DMS153 treated with DMSO at 0.1 percent for 48 hours (cell line): Measurements from ENCODE around the gene ISL2.

ENCODE experiments used
- DNase-seq: peaks from one replicate; lab custom pipeline; 2025; ENCODE audit not compliant: unreplicated experiment; lab: John Stamatoyannopoulos, UW

The ISL2 gene

DNA sequence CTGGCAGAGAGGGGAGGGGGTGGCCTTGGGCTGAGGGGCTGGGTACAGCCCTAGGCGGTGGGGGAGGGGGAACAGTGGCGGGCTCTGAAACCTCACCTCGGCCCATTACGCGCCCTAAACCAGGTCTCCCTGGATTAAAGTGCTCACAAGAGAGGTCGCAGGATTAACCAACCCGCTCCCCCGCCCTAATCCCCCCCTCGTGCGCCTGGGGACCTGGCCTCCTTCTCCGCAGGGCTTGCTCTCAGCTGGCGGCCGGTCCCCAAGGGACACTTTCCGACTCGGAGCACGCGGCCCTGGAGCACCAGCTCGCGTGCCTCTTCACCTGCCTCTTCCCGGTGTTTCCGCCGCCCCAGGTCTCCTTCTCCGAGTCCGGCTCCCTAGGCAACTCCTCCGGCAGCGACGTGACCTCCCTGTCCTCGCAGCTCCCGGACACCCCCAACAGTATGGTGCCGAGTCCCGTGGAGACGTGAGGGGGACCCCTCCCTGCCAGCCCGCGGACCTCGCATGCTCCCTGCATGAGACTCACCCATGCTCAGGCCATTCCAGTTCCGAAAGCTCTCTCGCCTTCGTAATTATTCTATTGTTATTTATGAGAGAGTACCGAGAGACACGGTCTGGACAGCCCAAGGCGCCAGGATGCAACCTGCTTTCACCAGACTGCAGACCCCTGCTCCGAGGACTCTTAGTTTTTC is 4.9 kb downstream of the ISL2 start:
- DNase-seq, result no peak

DNA sequence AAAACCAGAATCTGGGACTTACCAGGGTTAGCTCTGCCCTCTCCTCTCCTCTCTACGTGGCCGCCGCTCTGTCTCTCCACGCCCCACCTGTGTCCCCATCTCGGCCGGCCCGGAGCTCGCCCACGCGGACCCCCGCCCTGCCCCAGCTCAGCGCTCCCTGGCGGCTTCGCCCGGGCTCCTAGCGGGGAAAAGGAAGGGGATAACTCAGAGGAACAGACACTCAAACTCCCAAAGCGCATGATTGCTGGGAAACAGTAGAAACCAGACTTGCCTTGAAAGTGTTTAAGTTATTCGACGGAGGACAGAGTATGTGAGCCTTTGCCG is 5.4 kb downstream of the ISL2 start:
- no peak for DNase-seq

DNA sequence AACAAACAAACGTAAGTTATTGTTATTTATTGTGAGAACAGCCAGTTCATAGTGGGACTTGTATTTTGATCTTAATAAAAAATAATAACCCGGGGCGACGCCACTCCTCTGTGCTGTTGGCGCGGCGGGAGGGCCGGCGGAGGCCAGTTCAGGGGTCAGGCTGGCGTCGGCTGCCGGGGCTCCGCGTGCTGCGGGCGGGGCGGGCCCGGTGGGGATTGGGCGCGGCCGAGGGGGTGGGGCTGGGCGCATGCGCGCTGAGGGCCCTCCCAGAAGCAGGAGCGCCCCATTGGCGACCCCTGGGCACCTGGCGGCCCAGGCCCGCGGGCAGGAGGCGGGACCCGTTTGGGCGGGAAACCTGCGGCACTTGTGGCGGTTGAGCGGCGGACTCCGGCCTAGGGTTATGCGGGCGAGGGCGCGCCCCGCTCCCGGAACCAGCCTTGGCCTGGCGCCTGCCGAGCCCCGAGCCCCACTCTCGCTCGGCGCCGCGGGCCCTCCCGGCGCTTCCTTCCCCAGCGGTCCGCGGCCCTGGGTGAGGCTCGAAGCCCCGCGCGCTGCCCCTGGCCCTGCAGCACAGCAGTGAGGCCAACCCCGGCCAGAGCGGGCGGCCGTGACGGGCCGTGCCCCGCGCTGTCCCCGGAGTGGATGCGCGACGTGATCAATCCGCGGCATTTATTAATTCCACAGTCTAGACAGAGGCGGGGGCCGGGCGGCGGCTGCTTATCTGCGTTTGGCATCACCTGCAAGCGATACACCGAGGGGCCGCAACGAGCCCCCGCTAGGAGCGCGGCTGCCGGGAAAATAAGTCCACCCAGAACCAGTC is 6.0 kb downstream of the ISL2 start:
- DNase-seq, result no peak

DNA sequence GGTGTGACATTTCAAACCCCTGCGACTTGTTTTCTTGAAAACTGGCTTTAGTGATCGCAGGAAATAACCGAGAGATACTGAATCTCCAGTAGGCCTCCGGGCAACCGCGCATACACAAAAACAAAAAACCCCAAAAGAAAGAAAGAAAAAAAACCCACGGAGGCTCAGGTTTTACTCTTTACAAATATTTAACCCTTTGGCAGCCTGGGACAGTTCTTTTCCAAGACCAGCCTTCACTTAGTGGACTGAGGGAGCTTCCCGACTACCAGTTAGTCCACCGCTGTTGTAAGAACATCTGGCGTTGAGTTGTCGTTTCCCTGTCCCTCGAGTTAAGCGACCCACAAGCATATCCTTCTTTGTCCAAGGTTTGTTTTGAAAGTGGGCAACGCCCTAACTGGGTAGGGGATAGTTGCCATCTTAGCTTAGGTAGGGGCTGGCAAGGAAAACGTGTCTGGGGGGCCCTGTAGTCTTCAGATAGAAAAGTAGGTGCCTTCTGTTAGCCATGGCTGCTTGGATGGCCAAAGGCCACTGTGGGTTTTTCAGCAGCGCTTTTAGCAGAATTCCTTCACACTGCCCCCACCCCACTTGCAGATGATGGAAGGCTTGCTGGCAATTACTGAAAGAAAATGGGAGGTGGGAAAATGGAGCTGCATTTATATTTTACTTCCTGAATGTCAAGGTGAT is 6.9 kb downstream of the ISL2 start:
- DNase-seq, result no peak

DNA sequence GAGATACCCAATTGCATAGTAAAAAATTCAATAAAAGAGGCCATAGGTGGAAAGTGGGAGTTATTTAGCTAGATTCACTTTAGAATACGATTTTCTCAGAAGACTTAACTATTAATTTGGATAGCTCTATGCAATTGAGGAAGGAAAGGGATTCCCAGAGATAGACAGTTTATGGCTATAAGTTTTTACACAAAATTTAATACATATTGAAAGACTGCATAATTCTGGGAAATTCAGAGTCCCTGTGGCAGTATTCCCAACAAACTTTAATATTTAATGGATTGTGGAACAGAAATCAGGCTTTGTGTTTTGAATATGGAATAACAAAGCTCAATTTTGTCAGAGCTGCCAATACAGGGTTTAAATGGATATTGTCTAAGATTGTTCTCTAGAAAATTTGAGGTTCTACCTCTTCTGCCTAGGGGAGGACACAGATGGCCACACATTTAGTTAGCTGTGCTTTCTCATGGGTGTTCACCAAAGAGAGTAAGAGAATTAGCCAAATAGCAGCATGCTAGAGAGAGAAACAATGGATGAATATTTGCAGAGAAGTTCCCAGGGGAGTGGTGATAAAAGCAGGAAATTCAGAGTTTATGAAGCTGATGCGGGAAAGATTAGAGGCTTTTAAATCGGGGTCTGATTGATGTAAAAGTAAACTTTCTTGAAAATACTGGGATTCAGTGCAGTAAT is 8.5 kb downstream of the ISL2 start:
- no peak for DNase-seq

DNA sequence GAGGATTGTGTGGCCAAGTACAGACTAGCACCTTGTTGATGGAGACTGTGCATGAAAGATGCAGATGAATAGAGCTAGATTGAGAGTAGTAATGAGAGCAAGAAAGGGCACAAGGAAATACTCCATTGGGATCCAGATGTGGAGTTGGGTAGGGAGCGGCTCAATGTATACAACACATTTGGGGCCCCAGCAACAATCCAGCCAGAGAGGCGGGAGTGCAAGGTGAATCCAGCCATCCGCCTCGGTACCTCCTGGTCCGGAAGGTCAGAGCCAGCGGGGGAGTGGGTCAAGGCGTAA is 9.0 kb downstream of the ISL2 start:
- DNase-seq, result no peak

DNA sequence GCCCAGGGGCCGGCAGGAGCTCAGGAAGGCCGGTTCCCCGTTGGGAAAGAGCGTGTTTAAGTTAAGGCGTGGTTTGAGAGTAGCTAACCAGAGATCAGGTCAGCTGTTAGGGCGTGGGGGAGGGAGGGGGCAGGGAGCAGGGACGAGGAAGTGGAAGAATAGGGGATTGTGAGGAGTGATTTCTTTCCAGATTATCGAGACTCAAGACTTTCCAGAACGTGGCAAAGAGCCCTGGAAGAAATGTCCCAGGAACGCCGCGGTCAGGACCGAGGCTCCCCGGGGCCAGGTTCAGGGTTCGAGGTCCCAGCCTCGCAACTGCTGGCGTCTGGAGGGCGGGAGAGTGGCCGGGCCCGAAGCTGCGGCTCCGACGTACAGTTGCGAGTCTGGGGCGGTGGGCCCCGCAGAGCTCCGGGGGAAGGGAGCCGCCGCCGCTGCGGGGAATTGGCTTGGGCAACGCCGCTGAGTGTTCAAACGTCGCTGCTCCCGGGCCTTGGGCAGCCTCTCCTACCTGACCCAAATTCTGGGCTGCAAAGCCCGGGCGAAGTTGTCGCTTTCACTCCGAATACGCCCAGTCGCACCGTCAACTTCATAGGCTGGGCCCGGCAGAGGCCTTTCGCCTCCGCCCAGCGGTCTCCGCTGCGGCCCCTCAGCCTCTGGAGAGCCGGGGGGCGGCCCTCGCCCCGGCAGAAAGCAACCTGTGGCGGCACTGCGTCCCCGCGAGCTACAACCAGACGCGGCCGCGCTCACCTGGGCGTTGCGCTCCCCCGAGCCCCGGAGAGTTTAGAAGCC is 9.5 kb downstream of the ISL2 start:
- no peak for DNase-seq

DNA sequence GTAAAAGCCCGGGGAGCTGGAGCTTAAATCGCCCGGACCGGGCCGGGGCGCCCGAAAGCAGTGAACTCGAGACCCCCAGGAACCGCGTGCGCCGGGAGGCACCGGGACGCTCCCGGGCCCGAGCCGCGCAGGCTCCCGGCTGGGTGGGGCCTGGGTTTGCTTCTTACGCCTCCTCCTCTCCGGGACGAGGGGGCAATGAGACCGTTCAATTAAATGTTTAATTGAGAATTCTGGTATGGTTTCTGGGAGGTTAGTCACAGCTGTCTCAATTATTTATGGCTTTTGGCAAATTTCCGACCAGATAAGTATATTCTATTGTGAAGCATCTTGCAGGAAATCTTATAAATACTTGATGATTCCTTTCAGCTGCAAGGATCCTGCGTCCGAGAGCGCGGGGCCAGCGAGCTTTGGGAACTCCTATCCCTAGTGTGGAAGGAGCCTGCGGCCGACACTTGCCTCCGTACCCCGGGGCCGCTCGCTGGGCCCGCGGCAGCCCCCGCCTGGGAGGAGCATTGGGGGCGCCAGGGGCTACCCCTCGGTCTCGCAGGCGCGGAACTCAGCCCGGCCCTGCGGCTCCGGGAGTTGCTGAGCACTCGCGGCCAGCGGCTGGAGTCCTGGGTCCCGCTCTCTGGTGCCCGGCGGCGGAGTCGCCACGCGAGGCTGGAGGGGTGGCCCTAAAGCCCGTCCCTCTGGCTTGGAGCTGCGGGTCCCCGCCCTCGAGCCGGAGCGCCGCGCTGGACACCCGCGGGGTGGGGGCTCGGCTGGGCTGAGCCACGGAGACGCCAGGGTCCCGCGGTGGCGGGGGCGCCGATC is 10.3 kb downstream of the ISL2 start:
- no peak for DNase-seq

DNA sequence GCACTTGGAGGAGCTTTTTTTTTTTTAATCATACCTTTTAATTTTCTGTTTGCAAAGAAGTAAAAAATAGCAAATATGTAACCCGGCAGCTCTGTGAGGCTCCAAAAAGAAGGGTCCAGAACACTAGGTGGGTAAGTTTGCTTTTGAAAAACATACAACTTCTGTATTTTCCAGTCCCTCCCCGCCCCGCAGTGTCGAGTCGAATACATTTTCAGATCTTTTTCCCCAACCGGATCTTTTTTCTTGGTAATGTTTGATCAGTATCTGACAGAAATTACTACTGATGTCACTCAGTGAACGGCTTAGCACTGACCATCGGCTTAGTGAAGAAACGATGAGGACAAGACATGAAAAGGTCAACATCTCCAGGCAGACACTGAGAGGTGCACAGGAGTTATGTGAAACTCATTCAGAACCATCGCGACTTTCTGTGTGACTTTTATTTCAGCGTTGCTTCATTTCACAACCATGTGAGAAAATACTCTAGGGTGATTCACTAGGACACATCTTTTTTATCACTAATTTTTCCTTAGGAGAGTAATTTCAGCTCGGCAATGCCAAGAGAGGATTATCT is 11.0 kb downstream of the ISL2 start:
- no peak for DNase-seq

DNA sequence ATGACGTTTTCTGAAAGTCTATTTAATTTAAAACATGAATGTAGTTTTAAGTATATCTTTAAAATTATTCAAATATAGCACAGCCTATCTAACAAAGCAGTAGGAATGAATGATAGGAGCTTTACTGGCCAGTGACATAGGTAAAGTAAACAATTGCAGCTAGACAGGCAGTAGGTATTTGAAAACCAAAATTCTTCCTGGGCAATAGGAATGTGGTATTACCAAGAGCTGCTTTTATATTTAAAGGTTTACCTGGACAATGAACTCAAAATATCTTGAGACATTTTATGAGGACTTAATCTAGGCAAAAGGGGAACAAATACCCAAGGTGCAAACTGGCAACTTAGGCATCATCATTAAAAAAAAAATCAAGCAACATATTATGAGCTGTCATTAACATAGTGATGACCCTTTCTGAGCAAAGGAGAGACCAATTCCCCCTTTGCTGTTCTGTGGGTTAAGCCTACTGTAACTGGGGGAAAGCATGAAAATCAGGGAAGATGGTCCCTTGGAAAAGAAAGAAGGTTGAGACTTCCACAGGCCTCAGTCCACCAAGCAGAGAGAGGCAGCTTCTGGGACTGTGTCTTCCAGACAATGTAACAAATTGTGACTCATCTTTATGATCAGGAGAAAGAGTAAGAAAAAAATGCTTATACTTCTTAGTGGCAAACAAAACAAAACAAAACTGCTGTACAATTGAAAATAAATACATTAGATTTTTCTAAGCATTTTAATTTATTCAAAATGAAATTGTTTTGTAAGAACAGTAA is 12.9 kb downstream of the ISL2 start:
- DNase-seq, result no peak

DNA sequence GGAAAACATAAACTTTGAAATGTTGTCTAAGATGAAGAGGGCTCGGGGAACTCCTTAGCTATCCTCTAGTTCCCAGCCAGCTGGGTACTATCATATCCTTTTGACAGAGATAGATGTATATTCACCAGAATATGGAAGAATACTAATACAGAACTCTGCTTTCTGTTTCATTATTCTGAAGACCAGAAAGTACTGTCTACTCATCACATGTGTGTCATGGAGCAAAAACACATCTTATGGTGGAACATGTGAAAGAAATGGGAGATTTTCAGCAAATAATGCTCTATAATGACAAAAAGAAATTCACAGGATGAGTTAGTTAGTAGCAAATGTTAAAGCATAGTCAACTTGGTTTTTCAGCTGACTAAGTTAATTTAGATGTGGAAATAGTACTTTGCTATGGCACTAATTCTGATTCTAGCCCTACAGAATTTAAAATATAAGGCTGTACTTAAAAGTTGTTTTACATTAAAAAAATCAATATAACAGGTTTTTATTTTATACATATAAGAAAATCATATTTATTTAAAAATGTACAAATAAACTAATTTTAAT is 16.5 kb downstream of the ISL2 start:
- no peak for DNase-seq

DNA sequence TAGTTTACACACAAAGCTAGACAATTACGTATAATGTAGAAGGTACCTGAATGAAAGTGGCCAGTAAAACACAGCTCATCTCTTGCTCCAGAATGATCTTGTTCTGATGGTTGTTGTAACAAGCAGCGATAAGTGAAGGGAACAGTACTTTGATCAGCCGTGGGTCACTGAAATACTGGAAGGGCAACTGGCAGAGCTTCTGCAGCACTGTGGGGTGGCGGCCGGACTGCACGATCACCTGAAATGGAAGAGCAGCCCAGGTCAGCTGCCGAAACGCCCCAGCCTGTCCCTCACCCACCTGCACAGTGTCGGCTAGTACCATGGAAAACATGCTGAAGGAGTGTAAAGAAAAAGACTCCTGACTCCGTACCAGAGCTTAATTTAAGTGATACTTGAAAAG is 17.3 kb downstream of the ISL2 start:
- no peak for DNase-seq

DNA sequence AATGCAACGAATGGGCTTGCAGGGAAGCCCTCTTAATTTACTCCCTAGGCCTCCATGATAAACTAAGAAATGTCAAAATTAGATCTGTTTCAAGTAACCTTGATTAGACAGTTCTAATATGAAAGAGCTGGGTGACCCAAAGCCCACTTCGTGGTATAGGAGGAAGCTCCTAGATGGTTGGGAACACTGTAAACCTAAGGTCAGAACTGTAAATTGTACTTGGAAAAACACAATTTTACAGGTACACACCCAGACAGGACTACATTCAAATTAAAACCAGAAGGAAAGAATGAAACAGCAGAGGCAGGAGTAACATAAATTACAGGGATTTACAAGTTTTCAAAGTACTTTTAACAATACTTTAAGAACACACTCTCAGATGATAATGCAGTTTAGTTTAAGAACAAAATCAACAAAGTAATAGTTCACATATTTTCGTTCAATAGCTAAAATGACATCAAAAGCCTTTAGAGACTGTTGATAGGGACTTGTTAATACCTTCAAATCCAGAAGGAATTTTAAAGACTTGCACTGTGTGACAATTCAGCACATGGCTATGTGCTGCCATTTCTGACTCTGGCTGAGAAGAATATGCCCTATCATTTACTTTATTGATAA is 18.4 kb downstream of the ISL2 start:
- DNase-seq, result no peak

DNA sequence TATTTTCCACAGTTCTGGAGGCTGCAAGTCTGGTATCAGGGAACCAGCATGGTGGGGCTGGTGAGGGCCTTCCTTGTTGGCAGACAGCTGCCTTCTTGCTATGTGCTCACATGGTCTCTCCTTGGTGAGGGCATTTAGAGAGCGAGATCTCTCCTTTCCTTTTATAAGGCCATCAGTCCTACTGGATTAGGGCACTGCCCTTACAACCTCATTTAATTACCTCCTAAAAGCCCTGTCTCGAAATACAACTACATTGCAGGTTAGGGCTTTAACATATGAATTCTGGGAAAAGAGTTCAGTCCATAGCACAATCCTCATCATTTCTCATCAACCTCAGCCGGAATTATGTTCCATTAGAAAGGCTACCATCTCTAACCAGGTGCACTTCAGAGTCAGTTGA is 21.9 kb downstream of the ISL2 start:
- no peak for DNase-seq

DNA sequence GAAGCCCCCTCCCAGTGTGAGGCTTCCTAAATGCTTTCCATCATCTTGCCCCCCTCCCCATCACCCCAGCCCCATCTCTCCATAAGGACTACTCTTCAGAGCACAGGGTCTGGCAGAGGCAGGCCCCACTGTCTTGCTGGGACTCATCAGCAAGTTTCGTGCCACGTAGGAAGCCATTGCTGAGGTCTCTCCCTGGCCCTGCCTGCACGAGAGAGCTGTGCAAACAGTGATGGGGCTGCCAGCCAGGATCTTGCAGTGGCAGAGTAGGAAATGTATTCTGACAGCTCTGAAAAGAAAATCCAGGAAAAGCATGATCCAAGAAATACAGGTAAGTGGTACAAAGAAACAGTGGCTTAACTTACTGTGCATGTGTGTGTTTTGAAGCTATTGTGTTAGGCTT is 22.6 kb downstream of the ISL2 start:
- no peak for DNase-seq

DNA sequence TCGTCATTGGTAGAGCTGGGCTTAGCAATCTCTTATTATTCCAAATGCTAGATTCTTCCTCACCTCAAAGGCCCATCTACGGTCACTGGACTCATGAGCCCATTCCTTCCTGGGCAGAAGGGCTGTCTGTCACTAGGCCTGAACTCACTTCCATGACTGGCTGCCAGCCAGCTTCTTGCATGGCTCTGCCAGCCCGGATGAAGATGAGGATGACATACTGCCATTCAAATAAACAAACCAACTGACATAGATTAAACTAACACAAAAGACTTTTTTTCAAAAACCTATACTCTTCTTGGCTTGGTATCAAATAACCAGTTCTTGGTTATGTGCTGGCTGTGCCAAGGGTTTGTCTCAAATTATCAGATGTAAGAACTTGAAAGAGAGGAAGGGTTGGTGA is 23.8 kb downstream of the ISL2 start:
- DNase-seq, result no peak

DNA sequence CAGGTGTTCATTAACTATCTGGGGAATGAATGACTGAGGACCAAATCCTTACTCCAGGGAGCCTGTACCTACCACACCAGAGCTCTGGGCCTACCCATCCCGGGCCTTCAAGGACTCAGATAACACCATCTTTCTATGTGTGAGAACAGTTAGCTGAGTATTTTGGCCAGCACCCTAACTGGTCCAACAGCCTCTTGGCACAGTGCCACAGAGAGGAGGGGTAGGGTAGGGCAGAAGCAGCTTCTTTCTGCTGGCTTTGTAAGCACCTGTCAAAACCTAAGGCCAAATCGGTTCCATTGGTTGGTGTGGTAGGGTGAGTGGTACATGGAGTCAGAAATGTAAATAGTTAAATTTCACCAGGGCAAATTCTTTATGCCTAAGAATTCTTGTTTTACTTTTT is 26.7 kb downstream of the ISL2 start:
- DNase-seq, result no peak

DNA sequence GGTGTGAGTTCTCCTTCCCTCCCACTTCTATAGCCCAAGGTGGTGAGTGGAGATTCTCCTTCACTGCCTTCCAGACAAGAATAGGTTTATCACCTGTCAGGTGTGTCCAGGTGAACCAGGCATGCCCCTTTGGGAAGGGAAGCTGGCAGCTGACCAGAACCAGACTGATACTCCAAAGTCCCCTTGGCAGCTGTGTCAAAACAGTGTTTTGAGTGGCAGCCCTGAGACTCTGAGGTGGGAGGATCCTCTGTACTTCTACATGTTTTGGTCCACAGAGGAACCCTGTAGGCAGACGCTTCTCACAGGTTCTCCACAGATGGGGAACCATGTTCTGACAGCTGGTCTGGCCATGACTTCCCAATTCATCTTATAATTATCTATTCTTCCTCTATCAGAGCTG is 30.1 kb downstream of the ISL2 start:
- DNase-seq, result no peak
